WTC11 (cell line): Measurements from ENCODE around the gene RASGEF1C. TPM values are rescaled to one million over a fixed set of nuclear protein-coding genes. Genes with fewer than 3 reads are reported as not detected.

ENCODE experiments used
- ATAC-seq: fragments of 200-7000 bp; cut with Tn5 transposase; 2 replicates; pipeline ENCODE4 v1.10.0; 2021; ENCODE audit warnings: mild to moderate bottlenecking, moderate library complexity
- CTCF ChIA-PET: fragments of 300-600 bp; sonication (Branson Sonifier 250); formaldehyde crosslinking; loops from one replicate; lab custom pipeline; 2021; ENCODE audit warnings: antibody characterized with exemption; lab: Charles Lee
- POLR2A ChIA-PET: fragments of 350-600 bp; sonication (Branson Sonifier 250); formaldehyde crosslinking; loops from one replicate; lab custom pipeline; 2021; ENCODE audit warnings: antibody characterized with exemption; lab: Charles Lee
- DNase-seq: peaks from one replicate; pipeline ENCODE4 v3.0.0; 2021; ENCODE audit warnings: low spot score
- H3K27ac Mint-ChIP-seq: 2 replicates; pipeline ENCODE4 v1.8.0; 2021; ENCODE audit warnings: mixed read lengths
- H3K27me3 Mint-ChIP-seq: 2 replicates; pipeline ENCODE4 v1.8.0; 2021; ENCODE audit warnings: low read depth, mild to moderate bottlenecking, moderate library complexity, mixed read lengths
- H3K36me3 Mint-ChIP-seq: 2 replicates; pipeline ENCODE4 v1.8.0; 2021; ENCODE audit warnings: mixed read lengths
- H3K4me1 Mint-ChIP-seq: 2 replicates; pipeline ENCODE4 v1.8.0; 2022; ENCODE audit warnings: mixed read lengths
- H3K4me3 Mint-ChIP-seq: 2 replicates; pipeline ENCODE4 v1.8.0; 2021; ENCODE audit warnings: mild to moderate bottlenecking, moderate library complexity, mixed read lengths
- H3K9me3 Mint-ChIP-seq: 2 replicates; pipeline ENCODE4 v1.8.0; 2021; ENCODE audit warnings: mixed read lengths
- AR ChIP-seq: fragments of 250-450 bp; sonication (Bioruptor Pico); IDR thresholded peaks from 2 replicates; pipeline ENCODE4 v1.9.0; 2021; ENCODE audit warnings: mild to moderate bottlenecking
- ATF1 ChIP-seq: sonication (generic); formaldehyde crosslinking; IDR thresholded peaks from 2 replicates; pipeline ENCODE4 v1.8.1; 2023; ENCODE audit warnings: mild to moderate bottlenecking, moderate library complexity, missing genetic modification reagents
- ATF3 ChIP-seq: sonication (generic); formaldehyde crosslinking; conservative IDR thresholded peaks from 2 replicates; pipeline ENCODE4 v1.8.1; 2022; ENCODE audit warnings: mild to moderate bottlenecking, missing genetic modification reagents
- CREM ChIP-seq: sonication (generic); formaldehyde crosslinking; IDR thresholded peaks from 2 replicates; pipeline ENCODE4 v1.8.1; 2022; ENCODE audit warnings: mild to moderate bottlenecking, missing genetic modification reagents, moderate library complexity
- E2F1 ChIP-seq: sonication (generic); formaldehyde crosslinking; IDR thresholded peaks from 2 replicates; pipeline ENCODE4 v1.8.0; 2022; ENCODE audit warnings: mild to moderate bottlenecking, missing genetic modification reagents
- ELF4 ChIP-seq: sonication (generic); formaldehyde crosslinking; IDR thresholded peaks from 2 replicates; pipeline ENCODE4 v1.8.1; 2022; ENCODE audit warnings: low read depth, mild to moderate bottlenecking, moderate library complexity, missing genetic modification reagents
- FOXP4 ChIP-seq: sonication (generic); formaldehyde crosslinking; IDR thresholded peaks from 2 replicates; pipeline ENCODE4 v1.8.0; 2022; ENCODE audit warnings: mild to moderate bottlenecking, missing genetic modification reagents
- GTF2I ChIP-seq: fragments of 250-450 bp; sonication (Bioruptor Pico); conservative IDR thresholded peaks from 2 replicates; pipeline ENCODE4 v1.4.0; 2021; ENCODE audit warnings: mild to moderate bottlenecking
- KAT7 ChIP-seq: sonication (generic); formaldehyde crosslinking; IDR thresholded peaks from 2 replicates; pipeline ENCODE4 v1.8.1; 2023; ENCODE audit warnings: missing genetic modification reagents, mild to moderate bottlenecking, borderline replicate concordance
- NFE2L1 ChIP-seq: sonication (generic); formaldehyde crosslinking; IDR thresholded peaks from 2 replicates; pipeline ENCODE4 v1.8.1; 2023; ENCODE audit warnings: missing genetic modification reagents
- NR1H2 ChIP-seq: sonication (generic); formaldehyde crosslinking; IDR thresholded peaks from 2 replicates; pipeline ENCODE4 v1.9.0; 2021; ENCODE audit warnings: mild to moderate bottlenecking, moderate library complexity, missing genetic modification reagents
- NR3C1 ChIP-seq: sonication (generic); formaldehyde crosslinking; conservative IDR thresholded peaks from 2 replicates; pipeline ENCODE4 v1.8.1; 2023; ENCODE audit warnings: low read depth, mild to moderate bottlenecking, missing genetic modification reagents
- OVOL2 ChIP-seq: fragments of 250-450 bp; sonication (Bioruptor Pico); IDR thresholded peaks from 2 replicates; pipeline ENCODE4 v1.9.0; 2021; ENCODE audit warnings: mild to moderate bottlenecking, borderline replicate concordance
- SOX15 ChIP-seq: fragments of 250-450 bp; sonication (Bioruptor Pico); IDR thresholded peaks from 2 replicates; pipeline ENCODE4 v1.9.0; 2021; ENCODE audit warnings: mild to moderate bottlenecking
- STAT6 ChIP-seq: sonication (generic); formaldehyde crosslinking; conservative IDR thresholded peaks from 2 replicates; pipeline ENCODE4 v1.8.1; 2023; ENCODE audit warnings: mild to moderate bottlenecking, low read depth, missing genetic modification reagents, moderate library complexity
- TEAD1 ChIP-seq: sonication (generic); formaldehyde crosslinking; IDR thresholded peaks from 2 replicates; pipeline ENCODE4 v1.8.0; 2022; ENCODE audit warnings: mild to moderate bottlenecking, missing genetic modification reagents
- TP53 ChIP-seq: sonication (generic); formaldehyde crosslinking; IDR thresholded peaks from 2 replicates; pipeline ENCODE4 v1.8.1; 2023; ENCODE audit warnings: mild to moderate bottlenecking, missing genetic modification reagents
- USF1 ChIP-seq: sonication (generic); formaldehyde crosslinking; IDR thresholded peaks from 2 replicates; pipeline ENCODE4 v1.8.0; 2022; ENCODE audit warnings: mild to moderate bottlenecking, missing genetic modification reagents
- USF2 ChIP-seq: sonication (generic); formaldehyde crosslinking; IDR thresholded peaks from 2 replicates; pipeline ENCODE4 v1.8.1; 2023; ENCODE audit warnings: mild to moderate bottlenecking, missing genetic modification reagents, moderate library complexity
- ZNF396 ChIP-seq: fragments of 250-450 bp; sonication (Bioruptor Pico); IDR thresholded peaks from 2 replicates; pipeline ENCODE4 v1.8.0; 2021; ENCODE audit warnings: mild to moderate bottlenecking, moderate library complexity, borderline replicate concordance
- ZNF423 ChIP-seq: fragments of 250-450 bp; sonication (Bioruptor Pico); IDR thresholded peaks from 2 replicates; pipeline ENCODE4 v2.1.2; 2022; ENCODE audit warnings: mild to moderate bottlenecking, moderate library complexity
- total RNA-seq: library from RNA; stranded (reverse); gene quantifications from 3 replicates; pipeline ENCODE4 v1.2.3, GENCODE V29; 2021

Gene RASGEF1C
- total RNA-seq, 1 experiment from 2014 or later = 0.96 TPM

- TF ChIP-seq TP53 (CRISPR knock-in tag) = no peak; the same call in 1 of the 2 replicates
- no peak for TF ChIP-seq ATF3 (CRISPR knock-in tag)
- TF ChIP-seq CREM (CRISPR knock-in tag) = peak; percentile 57; the same call in 1 of the 2 replicates
- TF ChIP-seq NFE2L1 (CRISPR knock-in tag) = no peak
- no peak for TF ChIP-seq AR (CRISPR knock-in tag)
- no peak for TF ChIP-seq USF2 (CRISPR knock-in tag)
- no peak; the same call in 1 of the 2 replicates for TF ChIP-seq FOXP4
- no peak for TF ChIP-seq SOX15 (CRISPR knock-in tag)
- TF ChIP-seq TEAD1 (CRISPR knock-in tag) = peak; percentile 50; the same call in 1 of the 2 replicates
Measured at GRCh38 chr5:180070756-180071530, 138.1 kb downstream of the RASGEF1C start (continued).

GRCh38 chr5:180069589-180070247, 139.3 kb downstream of the RASGEF1C start:
- ChIA-PET CTCF (interaction anchor here (1.1 kb wide), 1 partner anchor 95 kb away, joined by 4 read pairs; no protein-coding TSS in a partner anchor), POLR2A (interaction anchor here (0.6 kb wide), 1 partner anchor 44 kb away, joined by 4 read pairs; no protein-coding TSS in a partner anchor)
- no peak for DNase-seq
- H3K9me3 Mint-ChIP-seq = peaks cover 13% of the 10 kb centered on the region
- TF ChIP-seq GTF2I (CRISPR knock-in tag) = 0 out of 2 replicates have a peak, but pooled peaks have one; percentile 41
- TF ChIP-seq KAT7 (CRISPR knock-in tag) = no peak
- TF ChIP-seq ZNF396 = no peak
- TF ChIP-seq ATF3 (CRISPR knock-in tag) = no peak
- TF ChIP-seq ELF4 (CRISPR knock-in tag) = no peak
- no peak for TF ChIP-seq ATF1
- TF ChIP-seq NR3C1 (CRISPR knock-in tag) = no peak
- no peak for TF ChIP-seq ZNF423
- TF ChIP-seq OVOL2 (CRISPR knock-in tag) = no peak
- TF ChIP-seq USF2 (CRISPR knock-in tag) = peak; percentile 60
- TF ChIP-seq TEAD1 (CRISPR knock-in tag) = no peak
- TF ChIP-seq NR1H2 (CRISPR knock-in tag) = no peak
- no peak for TF ChIP-seq E2F1 (CRISPR knock-in tag)
- TF ChIP-seq USF1 = peak; percentile 27; the same call in 1 of the 2 replicates
- TF ChIP-seq STAT6 (CRISPR knock-in tag) = no peak
- no peak for TF ChIP-seq CREM (CRISPR knock-in tag)
- ATAC-seq = peak; percentile 13
- H3K4me1 Mint-ChIP-seq = peaks cover 39% of the 10 kb centered on the region
- peaks cover 40% of the 10 kb centered on the region for H3K27me3 Mint-ChIP-seq
- peak overlapping the region; percentile 88 for H3K4me3 Mint-ChIP-seq
- H3K36me3 Mint-ChIP-seq = peaks cover 13% of the 10 kb centered on the region
- peak overlapping the region; percentile 52 for H3K27ac Mint-ChIP-seq
